Ishikawa (cell line): ENCODE data around the gene RAP2B.

Experiments used
- CEBPB ChIP-seq: IDR thresholded peaks from 2 replicates; pipeline ENCODE4 v1.6.1; 2012
- CREB1 ChIP-seq: IDR thresholded peaks from 2 replicates; pipeline ENCODE4 v1.6.1; 2012; ENCODE audit warnings: low read depth
- EGR1 ChIP-seq: IDR thresholded peaks from 2 replicates; pipeline ENCODE4 v1.6.1; 2012
- EP300 ChIP-seq: IDR thresholded peaks from 2 replicates; pipeline ENCODE4 v1.6.1; 2012; ENCODE audit warnings: borderline replicate concordance
- FOXM1 ChIP-seq: IDR thresholded peaks from 2 replicates; pipeline ENCODE4 v1.6.1; 2012; ENCODE audit warnings: low read depth, borderline replicate concordance
- NFIC ChIP-seq: IDR thresholded peaks from 2 replicates; pipeline ENCODE4 v1.6.1; 2012
- RAD21 ChIP-seq: IDR thresholded peaks from 2 replicates; pipeline ENCODE4 v1.6.1; 2012; ENCODE audit warnings: low read depth
- TAF1 ChIP-seq: IDR thresholded peaks from 2 replicates; pipeline ENCODE4 v1.6.1; 2012; ENCODE audit warnings: low read depth, mild to moderate bottlenecking
- TCF12 ChIP-seq: IDR thresholded peaks from 2 replicates; pipeline ENCODE4 v1.6.1; 2012; ENCODE audit warnings: low read depth
- TEAD4 ChIP-seq: IDR thresholded peaks from 2 replicates; pipeline ENCODE4 v1.6.1; 2012
- YY1 ChIP-seq: IDR thresholded peaks from 2 replicates; pipeline ENCODE4 v1.6.1; 2012; ENCODE audit warnings: low read depth
- ZBTB7A ChIP-seq: IDR thresholded peaks from 2 replicates; pipeline ENCODE4 v1.6.1; 2012; ENCODE audit warnings: low read depth
- TF ChIP-seq, protein P1 (sequence below): IDR thresholded peaks from 2 replicates; pipeline ENCODE4 v1.6.1; 2012
- TF ChIP-seq, protein P2 (sequence below): IDR thresholded peaks from 2 replicates; pipeline ENCODE4 v1.6.1; 2012
- TF ChIP-seq, protein P3 (sequence below): IDR thresholded peaks from 2 replicates; pipeline ENCODE4 v1.6.1; 2012; ENCODE audit warnings: low read depth, mild to moderate bottlenecking

The RAP2B gene

DNA sequence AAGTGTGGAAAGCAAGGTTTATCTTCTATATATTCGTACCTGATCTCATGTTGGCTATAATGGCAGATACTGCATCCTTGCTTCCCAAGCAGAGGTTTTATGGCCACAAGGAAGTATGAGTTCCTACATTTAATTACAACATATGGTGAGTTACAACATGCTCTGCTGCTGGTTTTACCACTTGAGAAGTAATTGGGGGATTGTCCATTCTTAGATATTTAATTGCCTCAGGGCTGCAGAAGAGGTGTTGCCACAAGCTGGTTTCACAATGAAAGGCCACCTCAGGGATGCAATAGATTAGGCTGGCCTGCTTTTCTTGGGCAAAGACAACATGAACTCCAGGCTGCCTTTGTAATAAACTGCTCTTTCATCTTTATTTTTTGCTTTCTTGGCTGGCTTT is 48.6 kb downstream of the RAP2B start:
- no peak for TF ChIP-seq ZBTB7A
- TF ChIP-seq FOXM1 = no peak
- no peak for TF ChIP-seq CEBPB
- no peak for TF ChIP-seq CREB1
- no peak for TF ChIP-seq TCF12

DNA sequence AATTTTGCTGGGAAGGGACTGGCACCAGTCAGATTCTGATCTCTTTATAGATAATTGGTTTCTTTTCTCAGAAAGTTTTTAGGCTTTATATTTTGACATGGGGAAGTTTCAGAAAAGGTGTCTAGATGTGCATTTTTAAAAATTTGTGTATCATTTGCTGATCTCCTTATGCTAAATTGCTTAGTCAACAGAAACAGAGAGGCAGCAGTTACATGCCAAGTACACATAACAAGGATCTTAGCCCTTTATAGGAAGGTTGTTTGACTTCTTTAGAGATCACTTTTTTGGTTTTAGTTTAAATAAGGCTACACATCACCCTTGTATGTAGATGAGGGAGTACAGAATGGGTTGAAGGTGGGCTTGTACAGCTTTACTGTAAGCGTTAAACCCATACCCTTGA is 53.5 kb downstream of the RAP2B start:
- TF ChIP-seq NFIC (no peak), CREB1 (no peak), TCF12 (no peak), EP300 (no peak)
- TF ChIP-seq, protein P1, sequence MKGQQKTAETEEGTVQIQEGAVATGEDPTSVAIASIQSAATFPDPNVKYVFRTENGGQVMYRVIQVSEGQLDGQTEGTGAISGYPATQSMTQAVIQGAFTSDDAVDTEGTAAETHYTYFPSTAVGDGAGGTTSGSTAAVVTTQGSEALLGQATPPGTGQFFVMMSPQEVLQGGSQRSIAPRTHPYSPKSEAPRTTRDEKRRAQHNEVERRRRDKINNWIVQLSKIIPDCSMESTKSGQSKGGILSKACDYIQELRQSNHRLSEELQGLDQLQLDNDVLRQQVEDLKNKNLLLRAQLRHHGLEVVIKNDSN = no peak
- TF ChIP-seq, protein P2, sequence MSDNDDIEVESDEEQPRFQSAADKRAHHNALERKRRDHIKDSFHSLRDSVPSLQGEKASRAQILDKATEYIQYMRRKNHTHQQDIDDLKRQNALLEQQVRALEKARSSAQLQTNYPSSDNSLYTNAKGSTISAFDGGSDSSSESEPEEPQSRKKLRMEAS = no peak

DNA sequence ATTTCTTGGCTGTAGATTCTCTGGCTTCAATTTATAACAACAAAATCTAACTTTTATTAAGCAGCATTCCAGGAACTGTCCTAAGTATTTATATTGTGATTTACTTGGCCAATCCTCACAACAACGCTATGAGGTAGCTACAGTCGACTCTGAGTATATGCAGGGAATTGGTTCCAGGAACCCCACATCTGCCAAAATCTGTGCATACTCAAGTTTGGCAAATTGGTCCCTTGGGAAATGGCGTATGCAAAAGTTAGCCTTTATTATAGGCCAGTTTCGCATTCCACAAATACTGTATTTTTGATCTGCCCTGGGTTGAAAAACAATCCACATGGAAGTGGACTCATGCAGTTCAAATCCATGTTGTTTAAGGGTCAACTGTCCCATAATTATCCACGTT is 53.9 kb downstream of the RAP2B start:
- no peak for TF ChIP-seq EGR1
- no peak for TF ChIP-seq RAD21
- TF ChIP-seq CEBPB = no peak
- TF ChIP-seq ZBTB7A = no peak
- TF ChIP-seq TAF1 = no peak
- no peak for TF ChIP-seq EP300

DNA sequence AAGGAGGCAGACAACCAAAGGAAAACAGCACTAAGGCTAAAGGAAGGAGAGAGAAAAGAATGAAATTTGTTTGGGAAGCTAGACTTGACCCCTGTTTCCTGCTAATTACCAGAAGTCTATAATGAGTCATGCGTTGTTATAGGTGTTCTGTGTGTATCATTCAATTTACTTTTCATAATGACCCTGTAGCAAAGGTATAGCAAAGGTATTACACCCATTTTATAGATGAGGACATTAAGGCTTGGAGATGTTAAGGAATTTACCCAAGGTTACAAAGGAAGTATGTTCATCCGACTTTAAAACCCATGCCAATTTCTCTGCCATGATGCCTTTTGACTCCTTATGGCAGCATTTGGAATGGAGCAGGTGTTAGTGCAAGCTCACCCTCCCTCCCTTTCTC is 54.9 kb downstream of the RAP2B start:
- TF ChIP-seq EP300 (no peak), ZBTB7A (no peak)
- TF ChIP-seq, protein P1 = no peak

DNA sequence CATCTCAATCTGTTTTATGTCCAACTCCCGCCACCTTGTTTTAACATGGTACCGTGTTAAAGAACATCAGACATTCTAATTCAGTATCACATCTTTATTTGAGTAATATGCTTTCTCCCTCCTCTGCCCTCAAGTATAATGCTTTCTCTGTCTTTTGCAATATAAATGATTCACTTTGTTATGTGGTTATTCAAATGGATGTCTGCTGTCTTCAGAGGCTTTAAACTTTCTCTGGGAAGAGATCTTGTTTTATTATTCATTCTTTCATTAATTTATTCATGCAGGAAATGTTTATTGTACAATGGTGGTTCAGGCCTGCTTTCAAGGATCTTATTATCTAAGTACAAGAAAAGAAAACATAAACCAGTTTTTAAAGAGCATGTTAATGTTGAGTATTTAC is 57.1 kb downstream of the RAP2B start:
- TF ChIP-seq, protein P1 = no peak
- TF ChIP-seq YY1 (no peak), EP300 (no peak), CREB1 (no peak), CEBPB (no peak), ZBTB7A (no peak), NFIC (no peak), FOXM1 (no peak), TAF1 (no peak), TCF12 (no peak), TEAD4 (no peak)
- TF ChIP-seq, protein P3, sequence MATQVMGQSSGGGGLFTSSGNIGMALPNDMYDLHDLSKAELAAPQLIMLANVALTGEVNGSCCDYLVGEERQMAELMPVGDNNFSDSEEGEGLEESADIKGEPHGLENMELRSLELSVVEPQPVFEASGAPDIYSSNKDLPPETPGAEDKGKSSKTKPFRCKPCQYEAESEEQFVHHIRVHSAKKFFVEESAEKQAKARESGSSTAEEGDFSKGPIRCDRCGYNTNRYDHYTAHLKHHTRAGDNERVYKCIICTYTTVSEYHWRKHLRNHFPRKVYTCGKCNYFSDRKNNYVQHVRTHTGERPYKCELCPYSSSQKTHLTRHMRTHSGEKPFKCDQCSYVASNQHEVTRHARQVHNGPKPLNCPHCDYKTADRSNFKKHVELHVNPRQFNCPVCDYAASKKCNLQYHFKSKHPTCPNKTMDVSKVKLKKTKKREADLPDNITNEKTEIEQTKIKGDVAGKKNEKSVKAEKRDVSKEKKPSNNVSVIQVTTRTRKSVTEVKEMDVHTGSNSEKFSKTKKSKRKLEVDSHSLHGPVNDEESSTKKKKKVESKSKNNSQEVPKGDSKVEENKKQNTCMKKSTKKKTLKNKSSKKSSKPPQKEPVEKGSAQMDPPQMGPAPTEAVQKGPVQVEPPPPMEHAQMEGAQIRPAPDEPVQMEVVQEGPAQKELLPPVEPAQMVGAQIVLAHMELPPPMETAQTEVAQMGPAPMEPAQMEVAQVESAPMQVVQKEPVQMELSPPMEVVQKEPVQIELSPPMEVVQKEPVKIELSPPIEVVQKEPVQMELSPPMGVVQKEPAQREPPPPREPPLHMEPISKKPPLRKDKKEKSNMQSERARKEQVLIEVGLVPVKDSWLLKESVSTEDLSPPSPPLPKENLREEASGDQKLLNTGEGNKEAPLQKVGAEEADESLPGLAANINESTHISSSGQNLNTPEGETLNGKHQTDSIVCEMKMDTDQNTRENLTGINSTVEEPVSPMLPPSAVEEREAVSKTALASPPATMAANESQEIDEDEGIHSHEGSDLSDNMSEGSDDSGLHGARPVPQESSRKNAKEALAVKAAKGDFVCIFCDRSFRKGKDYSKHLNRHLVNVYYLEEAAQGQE = no peak
- TF ChIP-seq, protein P2 = no peak
